SU-DHL-6 (cell line): ENCODE data around the gene FAM25A.
"Not testable (repeated sequence)": the region's sequence is repeated elsewhere in the genome, so short reads cannot be mapped to it uniquely, and the experiment has no call there.

ENCODE experiments used
- CTCF ChIP-seq: fragments of 200-600 bp; sonication (generic); IDR thresholded peaks from one replicate; pipeline ENCODE4 v1.5.1; 2017; ENCODE audit warnings: antibody characterized with exemption, mild to moderate bottlenecking, low read length, moderate library complexity; ENCODE audit not compliant: insufficient read depth, poor library complexity, severe bottlenecking
- EZH2phosphoT487 ChIP-seq: fragments of 200-600 bp; sonication (generic), shearing (Covaris generic); conservative IDR thresholded peaks from 2 replicates; pipeline ENCODE4 v1.6.1; 2018; ENCODE audit warnings: mild to moderate bottlenecking, antibody characterized with exemption, low read length, moderate library complexity, mixed read lengths

GRCh38 chr10:87009134-87009696 lies 10.9 kb upstream of the FAM25A start:
- TF ChIP-seq CTCF, EZH2phosphoT487: not testable (repeated sequence)
